ENCODE measurements around the gene DTHD1.

The DTHD1 gene

GRCh38 chr4:36281384-36282106 lies at the start of gene DTHD1:
TSS of gene DTHD1 (plus strand) at chr4:36281616. CDS start at chr4:36281759, 143 bp downstream.
- peak; percentile 16 for DNase-seq

GRCh38 chr4:36233567-36234266 lies 47.7 kb upstream of the DTHD1 start:
- no peak for DNase-seq

GRCh38 chr4:36235306-36235705 lies 46.1 kb upstream of the DTHD1 start:
- DNase-seq = no peak

- no peak for DNase-seq
Observed at GRCh38 chr4:36236159-36236558, 45.3 kb upstream of the DTHD1 start.

GRCh38 chr4:36237366-36238313 lies 43.8 kb upstream of the DTHD1 start:
- DNase-seq = no peak

- no peak for DNase-seq
Observed at GRCh38 chr4:36241771-36242170, 39.6 kb upstream of the DTHD1 start.

GRCh38 chr4:36242629-36243354 lies 38.6 kb upstream of the DTHD1 start:
- no peak for DNase-seq

GRCh38 chr4:36243355-36244256 lies 37.8 kb upstream of the DTHD1 start:
- peak; percentile 55 for DNase-seq

- peak; percentile 82 for DNase-seq
Observed at GRCh38 chr4:36244257-36245082, 36.9 kb upstream of the DTHD1 start, which contains the start of gene ARAP2. TSS of gene ARAP2 (minus strand) at chr4:36244514. CDS start at chr4:36229486, 15,028 bp downstream.

GRCh38 chr4:36249610-36250009 lies 31.8 kb upstream of the DTHD1 start:
- DNase-seq = no peak

- no peak for DNase-seq
Observed at GRCh38 chr4:36251983-36252382, 29.4 kb upstream of the DTHD1 start.

- no peak for DNase-seq
Observed at GRCh38 chr4:36254371-36254770, 27.0 kb upstream of the DTHD1 start.

GRCh38 chr4:36255577-36255976 lies 25.8 kb upstream of the DTHD1 start:
- DNase-seq = peak; percentile 76

GRCh38 chr4:36256398-36256891 lies 25.0 kb upstream of the DTHD1 start:
- DNase-seq = no peak

GRCh38 chr4:36260731-36261130 lies 20.7 kb upstream of the DTHD1 start:
- DNase-seq = no peak

GRCh38 chr4:36264207-36264826 lies 17.1 kb upstream of the DTHD1 start:
- DNase-seq = no peak

- no peak for DNase-seq
Observed at GRCh38 chr4:36267486-36268268, 13.7 kb upstream of the DTHD1 start.

- DNase-seq = peak; percentile 22
Observed at GRCh38 chr4:36269101-36269500, 12.3 kb upstream of the DTHD1 start.

Data from CD4-positive, alpha-beta T cell treated with Interleukin-6 for 4 hours (primary cell).